NCI-H1436 (cell line): ENCODE measurements around the gene SPRY4.
"Not testable (repeated sequence)": the region's sequence is repeated elsewhere in the genome, so short reads cannot be mapped to it uniquely, and the experiment has no call there.

ENCODE experiments used
- DNase-seq: peaks from one replicate; lab custom pipeline; 2025; lab: John Stamatoyannopoulos, UW

The SPRY4 gene

GRCh38 chr5:142315096-142315900 is 9.5 kb downstream of the SPRY4 start:
- no peak for DNase-seq

GRCh38 chr5:142314606-142315005 is 10.2 kb downstream of the SPRY4 start:
- DNase-seq, result no peak

GRCh38 chr5:142314109-142314508 is 10.7 kb downstream of the SPRY4 start:
- DNase-seq, result no peak

GRCh38 chr5:142313682-142314081 is 11.1 kb downstream of the SPRY4 start:
- DNase-seq, result no peak

GRCh38 chr5:142313275-142313674 is 11.5 kb downstream of the SPRY4 start:
- DNase-seq, result no peak

- no peak for DNase-seq
Measured at GRCh38 chr5:142312399-142312798, 12.4 kb downstream of the SPRY4 start.

- no peak for DNase-seq
Measured at GRCh38 chr5:142311725-142312124, 13.1 kb downstream of the SPRY4 start.

GRCh38 chr5:142310803-142311202 is 14.0 kb downstream of the SPRY4 start:
- no peak for DNase-seq

- DNase-seq, result no peak
Measured at GRCh38 chr5:142309747-142310318, 15.0 kb downstream of the SPRY4 start.

GRCh38 chr5:142308358-142308757 is 16.5 kb downstream of the SPRY4 start:
- no peak for DNase-seq

- no peak for DNase-seq
Measured at GRCh38 chr5:142307146-142307890, 17.5 kb downstream of the SPRY4 start.

- no peak for DNase-seq
Measured at GRCh38 chr5:142306077-142306502, 18.7 kb downstream of the SPRY4 start.

GRCh38 chr5:142305211-142305610 is 19.6 kb downstream of the SPRY4 start:
- DNase-seq, result no peak

GRCh38 chr5:142304013-142304701 is 20.7 kb downstream of the SPRY4 start:
- no peak for DNase-seq

- no peak for DNase-seq
Measured at GRCh38 chr5:142303565-142303964, 21.3 kb downstream of the SPRY4 start.

- no peak for DNase-seq
Measured at GRCh38 chr5:142301540-142301939, 23.3 kb downstream of the SPRY4 start.

GRCh38 chr5:142300677-142301076 is 24.1 kb downstream of the SPRY4 start:
- DNase-seq, result no peak

- no peak for DNase-seq
Measured at GRCh38 chr5:142298789-142299188, 26.0 kb downstream of the SPRY4 start.

- not testable (repeated sequence) for DNase-seq
Measured at GRCh38 chr5:142297786-142298185, 27.0 kb downstream of the SPRY4 start.

GRCh38 chr5:142296914-142297417 is 27.9 kb downstream of the SPRY4 start:
- no peak for DNase-seq

- DNase-seq, result no peak
Measured at GRCh38 chr5:142295960-142296860, 28.6 kb downstream of the SPRY4 start.
